PC-9 (cell line): ENCODE results near the gene OR6K6.

ENCODE experiments used
- CTCF ChIP-seq: fragments of 200-600 bp; sonication (generic); conservative IDR thresholded peaks from 2 replicates; pipeline ENCODE4 v1.6.1; 2017; ENCODE audit warnings: mixed run types, antibody characterized with exemption, mild to moderate bottlenecking, moderate library complexity
- EZH2 ChIP-seq: fragments of 200-600 bp; sonication (generic); IDR thresholded peaks from 2 replicates; pipeline ENCODE4 v1.8.0; 2017; ENCODE audit warnings: antibody characterized with exemption, low read depth

DNA sequence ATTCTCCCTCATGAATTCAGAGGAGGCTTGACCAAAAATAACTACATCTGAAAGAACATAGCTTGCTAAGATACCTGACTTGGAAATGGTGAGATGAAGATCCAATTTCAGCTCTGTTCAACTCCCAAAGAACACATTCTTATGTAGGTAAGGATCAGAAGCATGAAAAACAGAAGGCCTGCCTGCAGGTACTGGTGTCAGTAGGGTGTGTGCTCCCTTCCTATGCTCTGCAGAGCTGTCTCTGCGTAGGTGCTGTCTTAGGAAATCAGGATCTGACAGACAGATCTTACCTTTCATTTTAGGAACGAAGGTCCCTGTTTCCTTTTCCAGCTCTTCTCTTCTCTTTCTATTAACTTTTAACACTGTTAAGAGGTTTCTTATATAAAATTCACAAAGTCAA, 48.4 kb upstream of the OR6K6 start:
- TF ChIP-seq EZH2 = no peak
- no peak for TF ChIP-seq CTCF
